ENCODE measurements around the gene DOP1B.

The DOP1B gene

DNA sequence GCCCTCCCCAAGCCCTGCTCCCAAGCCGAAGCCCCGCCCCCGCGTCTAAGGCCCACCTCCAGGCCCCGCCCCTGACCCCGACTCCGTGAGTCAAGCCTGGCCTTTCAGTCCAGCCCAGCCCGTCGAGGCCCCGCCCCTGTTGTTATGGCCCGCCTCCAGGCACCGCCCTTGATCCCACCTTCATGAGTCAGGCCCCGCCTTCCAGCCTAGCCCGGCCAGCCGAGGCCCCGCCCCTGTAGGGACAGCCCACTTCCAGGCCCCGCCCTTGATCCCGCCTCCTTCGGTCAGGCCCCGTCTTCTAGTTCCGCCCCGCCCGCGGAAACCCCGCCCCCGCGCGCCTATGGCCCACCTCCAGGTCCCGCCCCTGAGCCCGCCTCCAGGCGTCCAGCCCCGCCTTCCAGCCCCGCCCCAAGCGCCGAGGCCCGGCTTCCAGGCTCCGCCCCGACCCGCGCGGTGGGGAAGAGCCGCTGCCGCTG lies 247 bp upstream of the DOP1B start:
- peak; percentile 96 for DNase-seq (ENCODE audit: extremely low read depth, insufficient read length)
- no peaks in the 10 kb centered on the region for H3K36me3 ChIP-seq (ENCODE audit: control insufficient read depth, insufficient read depth, low read length)
- TF ChIP-seq, protein P1, sequence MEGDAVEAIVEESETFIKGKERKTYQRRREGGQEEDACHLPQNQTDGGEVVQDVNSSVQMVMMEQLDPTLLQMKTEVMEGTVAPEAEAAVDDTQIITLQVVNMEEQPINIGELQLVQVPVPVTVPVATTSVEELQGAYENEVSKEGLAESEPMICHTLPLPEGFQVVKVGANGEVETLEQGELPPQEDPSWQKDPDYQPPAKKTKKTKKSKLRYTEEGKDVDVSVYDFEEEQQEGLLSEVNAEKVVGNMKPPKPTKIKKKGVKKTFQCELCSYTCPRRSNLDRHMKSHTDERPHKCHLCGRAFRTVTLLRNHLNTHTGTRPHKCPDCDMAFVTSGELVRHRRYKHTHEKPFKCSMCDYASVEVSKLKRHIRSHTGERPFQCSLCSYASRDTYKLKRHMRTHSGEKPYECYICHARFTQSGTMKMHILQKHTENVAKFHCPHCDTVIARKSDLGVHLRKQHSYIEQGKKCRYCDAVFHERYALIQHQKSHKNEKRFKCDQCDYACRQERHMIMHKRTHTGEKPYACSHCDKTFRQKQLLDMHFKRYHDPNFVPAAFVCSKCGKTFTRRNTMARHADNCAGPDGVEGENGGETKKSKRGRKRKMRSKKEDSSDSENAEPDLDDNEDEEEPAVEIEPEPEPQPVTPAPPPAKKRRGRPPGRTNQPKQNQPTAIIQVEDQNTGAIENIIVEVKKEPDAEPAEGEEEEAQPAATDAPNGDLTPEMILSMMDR (IDR thresholded peaks at IDR 0.05; ENCODE audit: insufficient read depth, low read length, poor library complexity, severe bottlenecking), result no peak
- H3K4me3 ChIP-seq (replicated peaks; ENCODE audit: low read depth, low read length), result peak overlapping the region; percentile 74
- no peaks in the 10 kb centered on the region for H3K27me3 ChIP-seq (replicated peaks; ENCODE audit: control insufficient read depth, insufficient read depth, low read length)

DNA sequence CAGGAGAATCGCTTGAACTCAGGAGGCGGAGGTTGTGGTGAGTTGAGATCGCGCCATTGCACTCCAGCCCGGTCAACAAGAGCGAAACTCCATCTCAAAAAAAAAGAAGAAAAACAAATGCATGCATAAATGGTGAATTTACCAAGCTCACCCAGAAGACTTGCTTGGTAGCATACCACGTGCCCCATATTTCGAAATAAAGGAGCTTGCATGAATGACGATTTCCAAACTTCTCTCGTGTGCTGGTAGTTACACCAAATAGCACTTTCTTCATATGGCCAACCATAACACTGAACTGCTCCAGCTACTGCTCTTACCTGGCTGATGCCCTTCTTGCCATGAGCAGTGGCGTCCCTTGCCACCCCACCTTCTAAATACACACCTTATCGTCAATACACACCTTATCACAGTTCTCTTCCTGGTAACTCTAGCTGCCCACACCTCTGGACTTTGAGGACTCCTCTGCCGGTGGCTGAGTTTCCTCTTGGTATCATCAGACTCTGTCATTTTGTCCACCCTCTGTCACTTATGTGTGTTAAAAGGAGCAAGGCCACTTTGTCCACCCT lies 2.8 kb downstream of the DOP1B start:
- TF ChIP-seq, protein P1 (IDR thresholded peaks at IDR 0.05; ENCODE audit: insufficient read depth, low read length, poor library complexity, severe bottlenecking), result no peak
- DNase-seq (ENCODE audit: extremely low read depth, insufficient read length), result no peak
- Histone ChIP-seq H3K4me3 (replicated peaks; ENCODE audit: low read depth, low read length) (no peak overlapping the region), H3K36me3 (ENCODE audit: control insufficient read depth, insufficient read depth, low read length) (no peaks in the 10 kb centered on the region), H3K27me3 (replicated peaks; ENCODE audit: control insufficient read depth, insufficient read depth, low read length) (no peaks in the 10 kb centered on the region)

GRCh38 chr21:36160850-36161178 lies 4.2 kb downstream of the DOP1B start:
- no peaks in the 10 kb centered on the region for H3K27me3 ChIP-seq (replicated peaks; ENCODE audit: control insufficient read depth, insufficient read depth, low read length)
- no peak for DNase-seq (ENCODE audit: extremely low read depth, insufficient read length)
- H3K36me3 ChIP-seq (ENCODE audit: control insufficient read depth, insufficient read depth, low read length), result no peaks in the 10 kb centered on the region
- no peak overlapping the region for H3K4me3 ChIP-seq (replicated peaks; ENCODE audit: low read depth, low read length)
- TF ChIP-seq, protein P1 (IDR thresholded peaks at IDR 0.05; ENCODE audit: insufficient read depth, low read length, poor library complexity, severe bottlenecking), result no peak

DNA sequence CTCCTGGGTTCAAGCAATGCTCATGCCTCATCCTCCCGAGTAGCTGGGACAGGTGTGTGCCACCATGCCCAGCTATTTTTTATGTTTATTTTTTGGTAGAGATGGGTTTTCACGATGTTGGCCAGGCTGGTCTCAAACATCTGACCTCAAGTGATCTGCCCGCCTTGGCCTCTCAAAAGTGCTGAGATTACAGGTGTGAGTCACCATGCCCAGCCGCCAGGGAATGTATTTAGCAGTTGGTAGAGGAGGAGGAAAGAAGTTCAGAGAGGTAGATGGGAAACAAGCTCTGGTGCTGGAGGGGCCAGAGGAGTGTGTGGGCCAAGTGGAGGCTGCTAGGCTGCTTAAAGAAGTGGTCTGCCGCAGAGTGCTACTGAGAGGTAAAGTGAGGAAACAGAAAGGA lies 6.0 kb downstream of the DOP1B start:
- Histone ChIP-seq H3K4me3 (replicated peaks; ENCODE audit: low read depth, low read length) (no peak overlapping the region), H3K36me3 (ENCODE audit: control insufficient read depth, insufficient read depth, low read length) (no peaks in the 10 kb centered on the region), H3K27me3 (replicated peaks; ENCODE audit: control insufficient read depth, insufficient read depth, low read length) (no peaks in the 10 kb centered on the region)
- no peak for DNase-seq (ENCODE audit: extremely low read depth, insufficient read length)
- TF ChIP-seq, protein P1 (IDR thresholded peaks at IDR 0.05; ENCODE audit: insufficient read depth, low read length, poor library complexity, severe bottlenecking), result no peak

DNA sequence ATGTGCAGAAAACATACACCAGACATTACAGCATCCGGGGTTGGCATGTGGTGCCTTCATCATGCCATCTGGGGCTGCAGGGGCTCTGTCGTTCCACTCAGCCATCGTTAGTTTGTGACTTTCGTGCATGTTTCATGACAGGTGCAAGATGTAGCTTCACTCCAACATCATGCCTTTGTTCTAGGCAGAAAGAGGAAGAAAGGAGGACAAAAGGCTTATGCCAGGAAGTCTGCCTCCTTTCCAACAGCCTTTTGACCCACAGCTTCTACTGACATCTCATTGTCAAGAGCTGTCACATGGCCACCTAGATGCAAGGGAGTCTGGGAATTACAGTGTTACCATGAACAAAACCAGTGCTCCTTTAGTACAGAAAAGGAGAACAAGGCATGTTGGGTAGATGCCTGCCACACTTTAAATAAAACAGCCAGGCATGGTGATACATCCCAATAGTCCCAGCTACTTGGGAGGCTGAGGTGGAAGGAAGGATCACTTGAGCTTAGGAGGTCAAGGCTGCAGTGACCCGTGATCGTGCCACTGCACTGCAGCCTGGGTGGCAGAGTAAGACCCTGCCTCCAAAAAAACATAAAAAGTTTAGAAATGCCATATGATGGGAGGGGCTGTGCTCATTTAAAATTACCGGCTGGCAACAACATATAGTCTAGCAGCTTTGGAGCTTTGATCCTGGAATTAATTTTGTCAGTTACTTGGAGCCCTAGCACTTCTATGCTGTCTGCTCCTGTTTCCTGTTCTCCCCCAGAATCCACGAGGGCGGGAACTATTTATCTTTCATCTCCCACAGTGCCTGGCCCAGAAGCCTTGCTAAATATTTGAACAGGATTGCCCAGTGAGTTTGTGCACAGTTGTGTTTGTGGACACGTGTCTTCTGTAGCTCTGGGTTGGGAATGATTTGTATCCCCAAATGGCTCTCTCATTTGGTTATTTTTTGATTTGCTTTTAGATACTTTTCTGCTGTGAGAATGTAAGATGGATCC lies 7.4 kb downstream of the DOP1B start:
- no peak for DNase-seq (ENCODE audit: extremely low read depth, insufficient read length)
- TF ChIP-seq, protein P1 (IDR thresholded peaks at IDR 0.05; ENCODE audit: insufficient read depth, low read length, poor library complexity, severe bottlenecking), result no peak
- Histone ChIP-seq H3K36me3 (ENCODE audit: control insufficient read depth, insufficient read depth, low read length) (no peaks in the 10 kb centered on the region), H3K4me3 (replicated peaks; ENCODE audit: low read depth, low read length) (no peak overlapping the region), H3K27me3 (replicated peaks; ENCODE audit: control insufficient read depth, insufficient read depth, low read length) (no peaks in the 10 kb centered on the region)
